Putamen (tissue), 1 donor: ENCODE data around the gene PPP1R1C.

Experiments used
- DNase-seq: peaks from one replicate; pipeline ENCODE4 v3.0.0-alpha.2; 2016; ENCODE audit warnings: low spot score

The PPP1R1C gene

GRCh38 chr2:182064019-182064778 lies 78.5 kb downstream of the PPP1R1C start:
- DNase-seq = no peak

- no peak for DNase-seq
Measured at GRCh38 chr2:182066400-182067087, 80.9 kb downstream of the PPP1R1C start.

GRCh38 chr2:182067393-182067792 lies 81.7 kb downstream of the PPP1R1C start:
- no peak for DNase-seq

GRCh38 chr2:182068811-182069210 lies 83.2 kb downstream of the PPP1R1C start:
- DNase-seq = no peak

GRCh38 chr2:182069416-182069815 lies 83.8 kb downstream of the PPP1R1C start:
- no peak for DNase-seq

- DNase-seq = no peak
Measured at GRCh38 chr2:182069908-182070307, 84.3 kb downstream of the PPP1R1C start.

- DNase-seq = no peak
Measured at GRCh38 chr2:182070736-182071135, 85.1 kb downstream of the PPP1R1C start.

GRCh38 chr2:182072861-182073260 lies 87.2 kb downstream of the PPP1R1C start:
- DNase-seq = no peak

- DNase-seq = no peak
Measured at GRCh38 chr2:182073613-182074012, 88.0 kb downstream of the PPP1R1C start.

GRCh38 chr2:182077023-182077422 lies 91.4 kb downstream of the PPP1R1C start:
- no peak for DNase-seq

- DNase-seq = peak; percentile 55
Measured at GRCh38 chr2:182077448-182078142, 91.9 kb downstream of the PPP1R1C start.

- no peak for DNase-seq
Measured at GRCh38 chr2:182078988-182079602, 93.4 kb downstream of the PPP1R1C start.

- no peak for DNase-seq
Measured at GRCh38 chr2:182080493-182080892, 94.8 kb downstream of the PPP1R1C start.

- no peak for DNase-seq
Measured at GRCh38 chr2:182081602-182082260, 96.1 kb downstream of the PPP1R1C start.

GRCh38 chr2:182088681-182089320 lies 103.1 kb downstream of the PPP1R1C start:
- no peak for DNase-seq

- no peak for DNase-seq
Measured at GRCh38 chr2:182090486-182090885, 104.8 kb downstream of the PPP1R1C start.

- DNase-seq = no peak
Measured at GRCh38 chr2:182097571-182098164, 112.0 kb downstream of the PPP1R1C start.

- no peak for DNase-seq
Measured at GRCh38 chr2:182098648-182099047, 113.0 kb downstream of the PPP1R1C start.

GRCh38 chr2:182101263-182101662 lies 115.6 kb downstream of the PPP1R1C start:
- DNase-seq = no peak

GRCh38 chr2:182103526-182103925 lies 117.9 kb downstream of the PPP1R1C start:
- DNase-seq = no peak

GRCh38 chr2:182110347-182110746 lies 124.7 kb downstream of the PPP1R1C start:
- no peak for DNase-seq
